GM23338 (cell line): ENCODE measurements around the gene GGPS1. TPM values are rescaled to one million over a fixed set of nuclear protein-coding genes. Genes with fewer than 3 reads are reported as not detected.
A peak's percentile ranks its signal among the peaks of the same experiment; 100 is the strongest.

Experiments used
- ATAC-seq: fragments of 200-7000 bp; cut with Tn5 transposase; 3 replicates; pipeline ENCODE4 v1.9.1; 2020
- DNase-seq: peaks from one replicate; pipeline ENCODE4 v3.0.0-alpha.2; 2015; ENCODE audit warnings: low spot score
- H2AFZ ChIP-seq: fragments of 200-600 bp; sonication (generic); 2 replicates; pipeline ENCODE4 v1.8.0; 2016; ENCODE audit warnings: antibody characterized with exemption, mild to moderate bottlenecking, moderate library complexity
- H3F3A ChIP-seq: fragments of 200-600 bp; sonication (generic); replicated peaks from 2 replicates; pipeline ENCODE4 v1.8.0; 2017; ENCODE audit warnings: antibody characterized with exemption, mixed run types, low read depth
- H3K27ac ChIP-seq: fragments of 200-600 bp; sonication (generic); 2 replicates; pipeline ENCODE4 v1.6.1; 2016; ENCODE audit warnings: low read depth
- H3K27me3 ChIP-seq: fragments of 200-600 bp; sonication (generic); 2 replicates; pipeline ENCODE4 v1.8.0; 2016; ENCODE audit warnings: mild to moderate bottlenecking, mixed run types, moderate library complexity; ENCODE audit not compliant: insufficient read depth
- H3K36me3 ChIP-seq: fragments of 200-600 bp; sonication (generic); 2 replicates; pipeline ENCODE4 v1.8.0; 2016; ENCODE audit warnings: mild to moderate bottlenecking; ENCODE audit not compliant: insufficient read depth
- H3K4me1 ChIP-seq: fragments of 200-600 bp; sonication (generic); 2 replicates; pipeline ENCODE4 v1.8.0; 2016; ENCODE audit warnings: mild to moderate bottlenecking, moderate library complexity; ENCODE audit not compliant: insufficient read depth
- H3K4me2 ChIP-seq: fragments of 200-600 bp; sonication (generic); 2 replicates; pipeline ENCODE4 v1.7.1; 2017; ENCODE audit warnings: mixed run types
- H3K4me3 ChIP-seq: fragments of 200-600 bp; sonication (generic); 2 replicates; pipeline ENCODE4 v1.6.1; 2016; ENCODE audit warnings: mixed run types
- H3K79me2 ChIP-seq: fragments of 200-600 bp; sonication (generic); replicated peaks from 2 replicates; pipeline ENCODE4 v1.8.0; 2017; ENCODE audit warnings: mild to moderate bottlenecking; ENCODE audit not compliant: insufficient read depth
- H3K9me2 ChIP-seq: fragments of 200-600 bp; sonication (generic); 2 replicates; pipeline ENCODE4 v1.8.0; 2017; ENCODE audit not compliant: insufficient read depth
- H4K20me1 ChIP-seq: fragments of 200-600 bp; sonication (generic); replicated peaks from 2 replicates; pipeline ENCODE4 v1.8.0; 2017; ENCODE audit warnings: mild to moderate bottlenecking; ENCODE audit not compliant: insufficient read depth
- H3K27ac Mint-ChIP-seq: 2 replicates; pipeline ENCODE4 v1.8.0; 2020; ENCODE audit warnings: inconsistent platforms, mild to moderate bottlenecking, moderate library complexity, mixed read lengths
- H3K27me3 Mint-ChIP-seq: 3 replicates; pipeline ENCODE4 v1.8.0; 2022; ENCODE audit warnings: low read depth, mild to moderate bottlenecking, moderate library complexity, mixed read lengths, inconsistent platforms; ENCODE audit not compliant: insufficient read depth, poor library complexity
- H3K36me3 Mint-ChIP-seq: 3 replicates; pipeline ENCODE4 v1.8.0; 2021; ENCODE audit warnings: low read depth, mild to moderate bottlenecking, inconsistent platforms, moderate library complexity, mixed read lengths
- H3K4me1 Mint-ChIP-seq: 3 replicates; pipeline ENCODE4 v1.8.0; 2020; ENCODE audit warnings: mild to moderate bottlenecking, inconsistent platforms, mixed read lengths
- H3K4me3 Mint-ChIP-seq: 3 replicates; pipeline ENCODE4 v1.8.0; 2021; ENCODE audit warnings: moderate library complexity, mild to moderate bottlenecking, inconsistent platforms, mixed read lengths
- H3K9me3 Mint-ChIP-seq: 3 replicates; pipeline ENCODE4 v1.8.0; 2020; ENCODE audit warnings: moderate library complexity, mild to moderate bottlenecking, inconsistent platforms, mixed read lengths
- CREB1 ChIP-seq: fragments of 250-450 bp; sonication (Bioruptor Pico); IDR thresholded peaks from 2 replicates; pipeline ENCODE4 v1.5.0; 2020; ENCODE audit warnings: low read depth, mild to moderate bottlenecking, moderate library complexity
- EZH2 ChIP-seq: fragments of 200-600 bp; sonication (generic); IDR thresholded peaks from one replicate; pipeline ENCODE4 v1.8.0; 2017; ENCODE audit warnings: antibody characterized with exemption, mild to moderate bottlenecking, low read depth; ENCODE audit not compliant: unreplicated experiment
- EZH2phosphoT487 ChIP-seq: fragments of 200-600 bp; sonication (generic); IDR thresholded peaks from one replicate; pipeline ENCODE4 v1.8.1; 2018; ENCODE audit warnings: antibody characterized with exemption; ENCODE audit not compliant: unreplicated experiment
- NANOG ChIP-seq: IDR thresholded peaks from 2 replicates; pipeline ENCODE4 v1.6.1; 2016; ENCODE audit warnings: antibody characterized with exemption, borderline replicate concordance
- POLR2AphosphoS5 ChIP-seq: IDR thresholded peaks from 2 replicates; pipeline ENCODE4 v1.6.1; 2016; ENCODE audit warnings: antibody characterized with exemption, low read depth
- ZNF114 ChIP-seq: fragments of 250-450 bp; sonication (Bioruptor Pico); IDR thresholded peaks from 2 replicates; pipeline ENCODE4 v1.5.0; 2020; ENCODE audit warnings: mild to moderate bottlenecking, moderate library complexity
- ZNF331 ChIP-seq: fragments of 250-450 bp; sonication (Bioruptor Pico); IDR thresholded peaks from 2 replicates; pipeline ENCODE4 v1.5.0; 2020; ENCODE audit warnings: low read depth, mild to moderate bottlenecking, moderate library complexity
- polyA plus RNA-seq: library from polyadenylated mRNA; unstranded; fragments of >200 nt; fragmentation: Nextera tagmentation; extraction: Ambion mirVana; gene quantifications from 2 replicates; pipeline ENCODE4 v1.2.1, GENCODE V29; 2016
- total RNA-seq: library from RNA; depleted of rRNA; stranded (reverse); fragments of >200 nt; shearing (Covaris generic); gene quantifications from 2 replicates; pipeline ENCODE4 v1.2.3, GENCODE V29; 2014
- TF ChIP-seq, protein P1 (sequence below): IDR thresholded peaks from one replicate; pipeline ENCODE4 v1.6.1; 2018; ENCODE audit warnings: antibody characterized with exemption; ENCODE audit not compliant: unreplicated experiment
- TF ChIP-seq, protein P2 (sequence below): fragments of 250-450 bp; sonication (Bioruptor Pico); IDR thresholded peaks from 2 replicates; pipeline ENCODE4 v1.5.0; 2020; ENCODE audit warnings: mild to moderate bottlenecking, moderate library complexity

GGPS1 gene
- total and polyA plus RNA-seq, 2 experiments from 2014 or later: 33.9 to 56.8 TPM

DNA sequence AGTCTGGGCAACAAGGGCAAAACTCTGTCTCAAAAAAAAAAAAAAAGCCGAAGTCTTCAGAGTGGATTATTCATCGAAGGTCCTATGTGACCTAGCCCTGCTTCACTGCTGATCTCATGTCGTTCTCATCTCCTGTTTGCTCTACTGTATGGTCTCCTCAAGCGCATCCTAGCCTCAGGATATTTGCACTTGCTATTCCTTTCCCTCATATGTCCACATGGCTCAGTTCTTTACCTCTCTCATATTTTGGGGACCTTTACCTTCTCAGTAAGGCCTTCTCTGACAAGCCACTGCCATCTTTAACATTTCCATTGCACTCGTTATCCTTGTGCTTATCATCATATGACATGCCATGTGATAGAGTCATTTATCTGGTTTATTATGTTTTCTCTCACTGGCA, 41.4 kb downstream of the GGPS1 start:
- 0 out of 2 replicates have a peak, but pooled peaks cover 5% of the 10 kb centered on the region for H3K36me3 ChIP-seq
- Mint-ChIP-seq H3K4me3 (0 out of 3 replicates have a peak overlapping the region, but pooled peaks have one; percentile 6), H3K27me3 (peaks cover 6% of the 10 kb centered on the region), H3K36me3 (peaks cover 29% of the 10 kb centered on the region), H3K27ac (no peak overlapping the region), H3K4me1 (peaks cover 12% of the 10 kb centered on the region; the same call in 2 of the 3 replicates), H3K9me3 (no peaks in the 10 kb centered on the region)
- H2AFZ ChIP-seq: no peak overlapping the region
- H3F3A ChIP-seq: peaks cover 6% of the 10 kb centered on the region; the same call in 1 of the 2 replicates
- TF ChIP-seq POLR2AphosphoS5 (no peak), NANOG (no peak), ZNF331 (no peak), CREB1 (CRISPR knock-in tag) (no peak), EZH2 (no peak), EZH2phosphoT487 (no peak), ZNF114 (CRISPR knock-in tag) (no peak)
- TF ChIP-seq, protein P1, sequence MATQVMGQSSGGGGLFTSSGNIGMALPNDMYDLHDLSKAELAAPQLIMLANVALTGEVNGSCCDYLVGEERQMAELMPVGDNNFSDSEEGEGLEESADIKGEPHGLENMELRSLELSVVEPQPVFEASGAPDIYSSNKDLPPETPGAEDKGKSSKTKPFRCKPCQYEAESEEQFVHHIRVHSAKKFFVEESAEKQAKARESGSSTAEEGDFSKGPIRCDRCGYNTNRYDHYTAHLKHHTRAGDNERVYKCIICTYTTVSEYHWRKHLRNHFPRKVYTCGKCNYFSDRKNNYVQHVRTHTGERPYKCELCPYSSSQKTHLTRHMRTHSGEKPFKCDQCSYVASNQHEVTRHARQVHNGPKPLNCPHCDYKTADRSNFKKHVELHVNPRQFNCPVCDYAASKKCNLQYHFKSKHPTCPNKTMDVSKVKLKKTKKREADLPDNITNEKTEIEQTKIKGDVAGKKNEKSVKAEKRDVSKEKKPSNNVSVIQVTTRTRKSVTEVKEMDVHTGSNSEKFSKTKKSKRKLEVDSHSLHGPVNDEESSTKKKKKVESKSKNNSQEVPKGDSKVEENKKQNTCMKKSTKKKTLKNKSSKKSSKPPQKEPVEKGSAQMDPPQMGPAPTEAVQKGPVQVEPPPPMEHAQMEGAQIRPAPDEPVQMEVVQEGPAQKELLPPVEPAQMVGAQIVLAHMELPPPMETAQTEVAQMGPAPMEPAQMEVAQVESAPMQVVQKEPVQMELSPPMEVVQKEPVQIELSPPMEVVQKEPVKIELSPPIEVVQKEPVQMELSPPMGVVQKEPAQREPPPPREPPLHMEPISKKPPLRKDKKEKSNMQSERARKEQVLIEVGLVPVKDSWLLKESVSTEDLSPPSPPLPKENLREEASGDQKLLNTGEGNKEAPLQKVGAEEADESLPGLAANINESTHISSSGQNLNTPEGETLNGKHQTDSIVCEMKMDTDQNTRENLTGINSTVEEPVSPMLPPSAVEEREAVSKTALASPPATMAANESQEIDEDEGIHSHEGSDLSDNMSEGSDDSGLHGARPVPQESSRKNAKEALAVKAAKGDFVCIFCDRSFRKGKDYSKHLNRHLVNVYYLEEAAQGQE: no peak
- TF ChIP-seq, protein P2, sequence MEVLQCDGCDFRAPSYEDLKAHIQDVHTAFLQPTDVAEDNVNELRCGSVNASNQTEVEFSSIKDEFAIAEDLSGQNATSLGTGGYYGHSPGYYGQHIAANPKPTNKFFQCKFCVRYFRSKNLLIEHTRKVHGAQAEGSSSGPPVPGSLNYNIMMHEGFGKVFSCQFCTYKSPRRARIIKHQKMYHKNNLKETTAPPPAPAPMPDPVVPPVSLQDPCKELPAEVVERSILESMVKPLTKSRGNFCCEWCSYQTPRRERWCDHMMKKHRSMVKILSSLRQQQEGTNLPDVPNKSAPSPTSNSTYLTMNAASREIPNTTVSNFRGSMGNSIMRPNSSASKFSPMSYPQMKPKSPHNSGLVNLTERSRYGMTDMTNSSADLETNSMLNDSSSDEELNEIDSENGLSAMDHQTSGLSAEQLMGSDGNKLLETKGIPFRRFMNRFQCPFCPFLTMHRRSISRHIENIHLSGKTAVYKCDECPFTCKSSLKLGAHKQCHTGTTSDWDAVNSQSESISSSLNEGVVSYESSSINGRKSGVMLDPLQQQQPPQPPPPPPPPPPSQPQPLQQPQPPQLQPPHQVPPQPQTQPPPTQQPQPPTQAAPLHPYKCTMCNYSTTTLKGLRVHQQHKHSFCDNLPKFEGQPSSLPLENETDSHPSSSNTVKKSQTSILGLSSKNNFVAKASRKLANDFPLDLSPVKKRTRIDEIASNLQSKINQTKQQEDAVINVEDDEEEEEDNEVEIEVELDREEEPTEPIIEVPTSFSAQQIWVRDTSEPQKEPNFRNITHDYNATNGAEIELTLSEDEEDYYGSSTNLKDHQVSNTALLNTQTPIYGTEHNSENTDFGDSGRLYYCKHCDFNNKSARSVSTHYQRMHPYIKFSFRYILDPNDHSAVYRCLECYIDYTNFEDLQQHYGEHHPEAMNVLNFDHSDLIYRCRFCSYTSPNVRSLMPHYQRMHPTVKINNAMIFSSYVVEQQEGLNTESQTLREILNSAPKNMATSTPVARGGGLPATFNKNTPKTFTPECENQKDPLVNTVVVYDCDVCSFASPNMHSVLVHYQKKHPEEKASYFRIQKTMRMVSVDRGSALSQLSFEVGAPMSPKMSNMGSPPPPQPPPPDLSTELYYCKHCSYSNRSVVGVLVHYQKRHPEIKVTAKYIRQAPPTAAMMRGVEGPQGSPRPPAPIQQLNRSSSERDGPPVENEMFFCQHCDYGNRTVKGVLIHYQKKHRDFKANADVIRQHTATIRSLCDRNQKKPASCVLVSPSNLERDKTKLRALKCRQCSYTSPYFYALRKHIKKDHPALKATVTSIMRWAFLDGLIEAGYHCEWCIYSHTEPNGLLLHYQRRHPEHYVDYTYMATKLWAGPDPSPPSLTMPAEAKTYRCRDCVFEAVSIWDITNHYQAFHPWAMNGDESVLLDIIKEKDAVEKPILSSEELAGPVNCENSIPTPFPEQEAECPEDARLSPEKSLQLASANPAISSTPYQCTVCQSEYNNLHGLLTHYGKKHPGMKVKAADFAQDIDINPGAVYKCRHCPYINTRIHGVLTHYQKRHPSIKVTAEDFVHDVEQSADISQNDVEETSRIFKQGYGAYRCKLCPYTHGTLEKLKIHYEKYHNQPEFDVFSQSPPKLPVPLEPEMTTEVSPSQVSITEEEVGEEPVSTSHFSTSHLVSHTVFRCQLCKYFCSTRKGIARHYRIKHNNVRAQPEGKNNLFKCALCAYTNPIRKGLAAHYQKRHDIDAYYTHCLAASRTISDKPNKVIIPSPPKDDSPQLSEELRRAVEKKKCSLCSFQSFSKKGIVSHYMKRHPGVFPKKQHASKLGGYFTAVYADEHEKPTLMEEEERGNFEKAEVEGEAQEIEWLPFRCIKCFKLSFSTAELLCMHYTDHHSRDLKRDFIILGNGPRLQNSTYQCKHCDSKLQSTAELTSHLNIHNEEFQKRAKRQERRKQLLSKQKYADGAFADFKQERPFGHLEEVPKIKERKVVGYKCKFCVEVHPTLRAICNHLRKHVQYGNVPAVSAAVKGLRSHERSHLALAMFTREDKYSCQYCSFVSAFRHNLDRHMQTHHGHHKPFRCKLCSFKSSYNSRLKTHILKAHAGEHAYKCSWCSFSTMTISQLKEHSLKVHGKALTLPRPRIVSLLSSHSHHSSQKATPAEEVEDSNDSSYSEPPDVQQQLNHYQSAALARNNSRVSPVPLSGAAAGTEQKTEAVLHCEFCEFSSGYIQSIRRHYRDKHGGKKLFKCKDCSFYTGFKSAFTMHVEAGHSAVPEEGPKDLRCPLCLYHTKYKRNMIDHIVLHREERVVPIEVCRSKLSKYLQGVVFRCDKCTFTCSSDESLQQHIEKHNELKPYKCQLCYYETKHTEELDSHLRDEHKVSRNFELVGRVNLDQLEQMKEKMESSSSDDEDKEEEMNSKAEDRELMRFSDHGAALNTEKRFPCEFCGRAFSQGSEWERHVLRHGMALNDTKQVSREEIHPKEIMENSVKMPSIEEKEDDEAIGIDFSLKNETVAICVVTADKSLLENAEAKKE (CRISPR knock-in tag): no peak
- peaks cover 4% of the 10 kb centered on the region; the same call in 1 of the 2 replicates for H3K4me1 ChIP-seq
- H3K9me2 ChIP-seq: no peaks in the 10 kb centered on the region
- no peak overlapping the region for H3K4me2 ChIP-seq
- no peaks in the 10 kb centered on the region for H3K27me3 ChIP-seq
- no peak overlapping the region for H3K27ac ChIP-seq
- H3K4me3 ChIP-seq: no peak overlapping the region
- H3K79me2 ChIP-seq: peaks cover 63% of the 10 kb centered on the region
- DNase-seq (no peak), ATAC-seq (no peak)
- H4K20me1 ChIP-seq: peaks cover 18% of the 10 kb centered on the region; the same call in 1 of the 2 replicates
